Large intestine (tissue), 3 donors: Measurements from ENCODE around the gene TMEM232. TPM values are rescaled to one million over a fixed set of nuclear protein-coding genes. Genes with fewer than 3 reads are reported as not detected.
A peak's percentile ranks its signal among the peaks of the same experiment; 100 is the strongest.

Experiments used
- DNase-seq, 2 donors: peaks; one replicate each; pipeline versions ENCODE4 v3.0.0 to v3.0.0-alpha.2; 2013
- H3K27ac ChIP-seq: one replicate; pipeline ENCODE4 v1.5.1; 2013; ENCODE audit warnings: low read length
- H3K27me3 ChIP-seq: 2 replicates; pipeline ENCODE4 v1.6.1; 2013; ENCODE audit warnings: low read length; ENCODE audit not compliant: control insufficient read depth, insufficient read depth
- H3K36me3 ChIP-seq: 2 replicates; pipeline ENCODE4 v1.6.1; 2013; ENCODE audit warnings: low read length; ENCODE audit not compliant: control insufficient read depth, insufficient read depth
- H3K4me1 ChIP-seq: one replicate; pipeline ENCODE4 v1.6.1; 2013; ENCODE audit warnings: low read length; ENCODE audit not compliant: control insufficient read depth, insufficient read depth
- H3K4me3 ChIP-seq: one replicate; pipeline ENCODE4 v1.5.1; 2013; ENCODE audit warnings: low read length
- H3K9me3 ChIP-seq: one replicate; pipeline ENCODE4 v1.6.1; 2013; ENCODE audit warnings: mild to moderate bottlenecking, low read depth, low read length, moderate library complexity; ENCODE audit not compliant: control insufficient read depth
- WGBS: methylation state at CpG from one replicate; pipeline ENCODE4 v1.1.5; 2013; ENCODE audit warnings: low lambda C conversion rate; ENCODE audit not compliant: insufficient coverage; 5-methylcytosine and 5-hydroxymethylcytosine counted together
- polyA plus RNA-seq: library from polyadenylated mRNA; unstranded; fragments of 120-200 nt; gene quantifications from one replicate; pipeline ENCODE4 v1.2.1, GENCODE V29; 2013

TMEM232 gene
- polyA plus RNA-seq, 1 donor: 2.2 TPM

DNA sequence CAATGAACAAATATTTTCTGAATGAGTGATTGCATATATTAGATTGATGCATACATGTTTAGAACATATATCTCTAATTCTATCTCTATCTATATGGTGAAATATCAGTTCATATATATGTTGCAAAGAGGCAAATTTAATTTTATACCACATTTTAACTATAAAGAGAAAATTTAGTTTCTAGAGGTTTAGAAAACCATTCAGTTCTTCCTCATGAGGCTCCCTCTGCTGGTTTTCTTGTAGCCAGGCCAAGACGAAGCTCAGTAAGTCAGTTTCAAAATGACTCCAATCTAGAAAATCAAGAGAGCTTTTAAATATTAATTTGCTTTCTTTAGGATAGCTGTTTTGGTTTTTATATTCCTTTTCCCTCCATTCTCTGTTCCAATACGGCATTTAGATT is 312.1 kb downstream of the TMEM232 start:
- no peaks in the 10 kb centered on the region for H3K9me3 ChIP-seq
- H3K4me3 ChIP-seq: no peak overlapping the region
- no peaks in the 10 kb centered on the region for H3K4me1 ChIP-seq
- no peaks in the 10 kb centered on the region for H3K27me3 ChIP-seq
- no CpG with 5 or more reads among the region's 2 CpGs for WGBS
- no peaks in the 10 kb centered on the region for H3K36me3 ChIP-seq
- DNase-seq: no peak
- no peak overlapping the region for H3K27ac ChIP-seq

DNA sequence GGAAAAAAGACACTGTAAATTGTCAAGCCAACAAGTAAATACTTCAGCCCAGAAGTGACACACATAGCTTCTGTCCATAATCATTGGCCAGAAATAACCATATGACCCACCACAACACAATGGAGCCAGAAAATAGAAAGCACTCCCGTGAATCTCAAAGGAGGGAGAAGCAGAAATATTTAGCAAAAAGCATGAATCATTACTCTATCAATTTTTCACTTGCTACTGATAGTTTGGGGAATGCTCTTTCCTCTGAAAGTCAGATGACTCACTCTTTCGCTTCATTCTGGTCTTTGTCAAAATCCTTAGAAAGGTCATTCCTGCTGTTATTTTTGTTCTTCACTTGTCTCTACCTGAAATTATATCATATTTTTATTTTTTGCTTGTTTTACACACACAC is 312.6 kb downstream of the TMEM232 start:
- no peaks in the 10 kb centered on the region for H3K4me1 ChIP-seq
- no peaks in the 10 kb centered on the region for H3K9me3 ChIP-seq
- no peaks in the 10 kb centered on the region for H3K36me3 ChIP-seq
- WGBS: 100% methylated on average over 1 of the region's 2 CpGs
- H3K4me3 ChIP-seq: no peak overlapping the region
- H3K27ac ChIP-seq: no peak overlapping the region
- DNase-seq: no peak
- no peaks in the 10 kb centered on the region for H3K27me3 ChIP-seq

DNA sequence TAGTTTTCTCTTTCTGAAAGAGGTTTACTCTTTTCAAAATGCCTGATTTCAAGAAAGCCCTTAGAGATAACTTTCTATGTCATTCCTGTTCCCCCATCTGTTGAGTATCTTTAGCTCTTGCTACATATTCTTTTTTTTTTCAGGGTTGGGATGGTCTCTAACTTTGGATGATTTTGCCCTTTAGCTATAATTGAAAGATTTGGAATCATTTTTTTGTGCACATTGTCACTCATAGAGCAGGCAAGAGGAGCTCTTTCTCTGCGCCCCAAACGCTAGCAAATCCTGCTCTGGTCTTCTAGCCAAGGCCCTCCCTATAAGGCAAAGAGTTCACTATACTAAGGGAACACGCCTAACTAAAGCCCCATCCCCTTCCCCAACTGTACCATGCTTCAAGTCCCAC is 316.9 kb downstream of the TMEM232 start:
- no peaks in the 10 kb centered on the region for H3K36me3 ChIP-seq
- H3K4me1 ChIP-seq: no peaks in the 10 kb centered on the region
- H3K27me3 ChIP-seq: no peaks in the 10 kb centered on the region
- H3K27ac ChIP-seq: no peak overlapping the region
- H3K4me3 ChIP-seq: no peak overlapping the region
- DNase-seq: no peak
- no CpG with 5 or more reads among the region's 3 CpGs for WGBS
- no peaks in the 10 kb centered on the region for H3K9me3 ChIP-seq

DNA sequence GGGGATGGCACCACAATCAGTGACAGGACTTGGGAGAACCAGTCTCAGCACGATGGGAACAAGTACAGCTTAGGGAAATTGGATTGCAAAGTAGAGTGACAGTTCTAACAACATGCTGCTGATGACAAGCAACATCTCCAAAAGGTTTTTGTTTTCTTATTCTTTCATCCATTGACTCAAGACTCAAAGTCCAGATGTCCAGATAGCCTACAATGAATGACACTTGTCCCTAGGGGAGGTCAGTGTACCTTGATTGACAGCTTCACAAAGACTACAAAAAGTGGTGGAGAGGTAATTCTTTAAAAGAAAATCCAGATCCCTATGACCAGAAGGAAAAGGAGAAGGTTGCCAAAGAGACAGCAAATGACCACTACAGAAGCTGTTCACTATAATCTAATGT is 323.9 kb downstream of the TMEM232 start:
- H3K4me3 ChIP-seq: no peak overlapping the region
- H3K27ac ChIP-seq: no peak overlapping the region
- H3K9me3 ChIP-seq: no peaks in the 10 kb centered on the region
- no CpG with 5 or more reads among the region's 1 CpG for WGBS
- DNase-seq: no peak
- no peaks in the 10 kb centered on the region for H3K27me3 ChIP-seq
- no peaks in the 10 kb centered on the region for H3K4me1 ChIP-seq
- no peaks in the 10 kb centered on the region for H3K36me3 ChIP-seq

DNA sequence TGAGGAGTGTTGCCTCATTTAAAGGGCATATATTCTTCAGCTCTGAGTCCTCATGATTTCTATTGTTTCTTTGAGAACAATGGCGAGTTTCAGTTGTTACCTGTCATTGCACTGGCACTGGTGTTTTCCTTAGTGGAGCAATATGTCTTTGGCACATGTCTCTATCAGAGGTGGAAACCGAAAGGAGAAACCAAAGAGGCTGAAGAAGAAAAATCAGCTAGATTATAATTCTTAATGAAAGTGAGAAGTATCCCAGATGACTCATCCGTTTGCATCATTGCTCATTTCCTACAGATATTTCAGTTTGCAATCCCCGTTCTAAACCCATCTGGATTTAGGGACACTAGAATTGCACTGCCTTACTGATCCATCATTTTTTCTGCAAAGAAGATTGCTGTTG is 324.6 kb downstream of the TMEM232 start:
- Histone ChIP-seq H3K36me3 (no peaks in the 10 kb centered on the region), H3K27ac (no peak overlapping the region), H3K27me3 (no peaks in the 10 kb centered on the region), H3K9me3 (no peaks in the 10 kb centered on the region), H3K4me3 (no peak overlapping the region), H3K4me1 (no peaks in the 10 kb centered on the region)
- no peak for DNase-seq
- 88% methylated on average over 1 of the region's 4 CpGs for WGBS

DNA sequence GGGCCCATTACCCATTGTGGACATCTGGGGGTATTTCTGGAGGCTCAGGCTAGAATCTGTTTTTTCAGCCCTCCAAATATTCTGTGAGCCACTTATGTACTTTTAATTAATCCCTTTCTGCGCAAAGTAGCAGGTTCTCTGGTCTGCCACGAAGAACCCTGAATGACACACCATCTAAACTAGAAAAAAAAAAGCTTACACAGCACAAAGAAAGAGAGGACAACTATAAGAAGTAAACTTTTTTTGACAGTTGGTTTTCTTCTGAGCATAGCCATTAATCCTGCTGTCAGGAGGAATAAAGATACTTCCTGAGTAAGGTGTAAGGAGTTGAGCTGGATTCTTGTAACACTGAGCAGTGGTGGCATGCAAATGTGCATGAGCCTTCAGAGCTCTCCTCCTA is 327.5 kb downstream of the TMEM232 start:
- no peak for DNase-seq
- 100% methylated on average over 2 of the region's 2 CpGs for WGBS
- H3K36me3 ChIP-seq: no peaks in the 10 kb centered on the region
- no peaks in the 10 kb centered on the region for H3K27me3 ChIP-seq
- no peaks in the 10 kb centered on the region for H3K4me1 ChIP-seq
- H3K27ac ChIP-seq: no peak overlapping the region
- no peak overlapping the region for H3K4me3 ChIP-seq
- no peaks in the 10 kb centered on the region for H3K9me3 ChIP-seq

DNA sequence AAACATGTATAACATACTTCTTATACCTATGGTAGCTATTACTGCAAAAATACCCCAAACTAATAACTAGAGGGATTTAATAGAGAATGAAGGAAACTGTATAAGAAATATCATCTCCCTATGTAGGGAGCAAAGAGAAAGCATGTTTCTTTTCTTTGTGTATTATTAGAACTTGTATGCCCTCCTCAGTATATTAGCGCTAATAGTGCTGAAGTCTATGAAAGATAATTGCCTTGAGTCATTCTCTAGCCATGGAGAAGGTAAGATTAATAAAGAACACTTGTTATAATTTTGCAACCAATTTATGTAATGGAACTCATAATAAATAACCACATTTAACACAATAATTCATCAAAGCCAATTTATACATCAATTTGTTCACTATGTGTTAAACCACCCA is 329.2 kb downstream of the TMEM232 start:
- no peaks in the 10 kb centered on the region for H3K4me1 ChIP-seq
- H3K4me3 ChIP-seq: no peak overlapping the region
- no peak overlapping the region for H3K27ac ChIP-seq
- H3K9me3 ChIP-seq: no peaks in the 10 kb centered on the region
- no peaks in the 10 kb centered on the region for H3K27me3 ChIP-seq
- no CpG with 5 or more reads among the region's 1 CpG for WGBS
- no peaks in the 10 kb centered on the region for H3K36me3 ChIP-seq
- peak in 1 of 2 donors; percentile 12 for DNase-seq

DNA sequence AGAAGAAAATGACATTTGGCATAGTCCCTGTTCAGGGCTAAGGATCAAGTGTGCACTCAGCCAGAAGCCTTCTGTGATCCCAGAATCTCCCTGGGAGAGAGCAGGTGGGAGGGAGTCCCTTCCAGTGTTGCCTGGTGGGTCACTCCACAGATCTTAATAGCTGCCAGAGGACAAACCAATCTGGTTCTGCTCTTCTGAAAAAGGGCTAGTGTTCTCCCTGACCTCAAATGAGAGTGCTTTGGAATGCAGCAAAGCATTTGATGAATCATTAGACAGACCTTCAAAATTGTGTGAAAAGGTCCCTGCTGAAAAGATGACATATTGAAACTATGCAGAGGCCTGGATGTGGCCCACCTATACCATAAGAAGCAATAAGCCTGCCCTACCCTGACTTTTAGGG is 339.7 kb downstream of the TMEM232 start:
- Histone ChIP-seq H3K4me1 (no peaks in the 10 kb centered on the region), H3K4me3 (no peak overlapping the region), H3K36me3 (no peaks in the 10 kb centered on the region), H3K27me3 (no peaks in the 10 kb centered on the region), H3K9me3 (no peaks in the 10 kb centered on the region), H3K27ac (no peak overlapping the region)
- no peak for DNase-seq

DNA sequence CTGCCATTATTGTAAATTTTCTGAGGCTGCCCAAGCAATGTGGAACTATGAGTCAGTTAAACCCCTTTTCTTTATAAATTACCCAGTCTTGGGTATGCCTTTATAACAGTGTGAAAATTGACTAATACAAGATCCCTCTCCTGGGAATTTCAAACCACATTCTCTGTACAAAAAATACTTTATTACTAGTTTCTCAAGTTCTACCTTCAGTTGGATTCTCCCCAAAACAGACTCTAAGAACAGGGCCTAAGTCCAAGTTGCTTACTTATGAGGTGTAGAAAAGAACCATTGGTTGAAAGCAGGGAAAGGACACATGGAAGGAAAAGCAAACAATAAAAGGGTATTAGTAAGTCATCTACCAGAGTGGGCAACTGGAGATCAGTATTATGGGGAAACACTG is 343.2 kb downstream of the TMEM232 start:
- DNase-seq: no peak
- Histone ChIP-seq H3K4me1 (no peaks in the 10 kb centered on the region), H3K9me3 (no peaks in the 10 kb centered on the region), H3K36me3 (no peaks in the 10 kb centered on the region), H3K27me3 (no peaks in the 10 kb centered on the region), H3K4me3 (no peak overlapping the region), H3K27ac (no peak overlapping the region)

DNA sequence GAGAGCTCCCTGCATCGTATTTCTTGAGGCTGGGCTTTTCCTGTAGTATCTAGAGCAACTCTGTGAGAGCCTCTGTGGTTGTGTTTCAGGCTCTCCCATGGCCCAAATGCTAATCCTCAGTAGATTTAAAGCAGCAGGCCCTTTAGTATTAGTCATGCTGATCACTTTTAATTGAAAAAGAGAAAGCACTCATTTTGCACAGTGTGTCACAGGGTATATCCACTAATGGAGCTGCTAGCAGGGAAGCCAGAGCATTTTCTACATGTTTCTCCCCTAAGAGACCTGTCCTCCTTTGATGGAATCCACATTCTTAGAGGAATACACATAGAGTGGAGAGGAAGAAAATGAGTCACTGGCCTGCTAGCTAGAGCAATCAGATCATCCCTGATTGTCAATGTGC is 348.5 kb downstream of the TMEM232 start:
- H3K27ac ChIP-seq: no peak overlapping the region
- no peak overlapping the region for H3K4me3 ChIP-seq
- no peaks in the 10 kb centered on the region for H3K27me3 ChIP-seq
- H3K36me3 ChIP-seq: no peaks in the 10 kb centered on the region
- H3K4me1 ChIP-seq: no peaks in the 10 kb centered on the region
- WGBS: no CpG with 5 or more reads among the region's 1 CpG
- no peaks in the 10 kb centered on the region for H3K9me3 ChIP-seq
- no peak for DNase-seq

DNA sequence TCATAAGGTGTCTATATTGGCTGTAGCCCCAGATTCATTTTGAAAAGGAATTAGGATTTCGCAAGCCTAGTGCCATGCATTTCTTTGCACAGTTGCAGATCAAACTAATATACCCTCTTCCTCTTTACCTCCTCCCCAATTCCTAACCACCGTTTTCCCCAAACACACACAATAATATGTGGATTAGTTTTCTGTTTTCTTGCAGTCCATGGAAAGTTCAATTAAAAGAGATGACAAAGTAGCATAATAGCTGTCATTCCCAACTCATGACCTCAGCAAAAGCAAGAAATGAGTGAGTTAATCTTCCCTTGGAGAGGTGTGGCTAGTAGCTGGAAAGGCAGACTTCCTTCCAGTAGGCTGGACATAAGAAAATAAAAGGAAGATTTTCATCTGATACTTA is 349.1 kb downstream of the TMEM232 start:
- DNase-seq: no peak

More for the DNA sequence above, 349.1 kb downstream of the TMEM232 start:
- 60% methylated on average over 1 of the region's 2 CpGs for WGBS
- Histone ChIP-seq H3K4me3 (no peak overlapping the region), H3K27ac (no peak overlapping the region), H3K27me3 (no peaks in the 10 kb centered on the region), H3K4me1 (no peaks in the 10 kb centered on the region), H3K9me3 (no peaks in the 10 kb centered on the region), H3K36me3 (no peaks in the 10 kb centered on the region)
